Upper lobe of right lung (tissue), 1 donor: ENCODE results near the gene UPK1B. TPM values are rescaled to one million over a fixed set of nuclear protein-coding genes. Genes with fewer than 3 reads are reported as not detected.
A peak's percentile ranks its signal among the peaks of the same experiment; 100 is the strongest.

Source experiments
- ATAC-seq: fragments of 200-7000 bp; cut with Tn5 transposase; one replicate; pipeline ENCODE4 v1.9.1; 2020; ENCODE audit warnings: mild to moderate bottlenecking, moderate library complexity
- DNase-seq: peaks from one replicate; pipeline ENCODE4 v3.0.0-alpha.2; 2020
- H3K27ac ChIP-seq: fragments of 200-600 bp; one replicate; pipeline ENCODE4 v1.8.0; 2022
- H3K27me3 ChIP-seq: fragments of 200-600 bp; one replicate; pipeline ENCODE4 v1.8.0; 2022; ENCODE audit warnings: mild to moderate bottlenecking
- H3K36me3 ChIP-seq: fragments of 200-600 bp; one replicate; pipeline ENCODE4 v1.8.0; 2022
- H3K4me1 ChIP-seq: fragments of 200-600 bp; one replicate; pipeline ENCODE4 v1.8.0; 2022
- H3K4me3 ChIP-seq: fragments of 200-600 bp; one replicate; pipeline ENCODE4 v1.8.0; 2022; ENCODE audit warnings: mild to moderate bottlenecking
- H3K9me3 ChIP-seq: fragments of 200-600 bp; one replicate; pipeline ENCODE4 v1.8.0; 2022
- CTCF ChIP-seq: fragments of 200-600 bp; IDR thresholded peaks from one replicate; pipeline ENCODE4 v1.8.0; 2022; ENCODE audit warnings: antibody characterized with exemption
- intact Hi-C: fragments of 100-400 bp; cut with DNase I; formaldehyde crosslinking; loops from one replicate; pipeline ENCODE4 v1.11.0; 2022
- total RNA-seq: library from RNA; stranded (reverse); fragmentation: NEBNext Ultra II Directional; extraction: Animal tissue kit (Norgen Biotek cat#: 25700); gene quantifications from one replicate; pipeline ENCODE4 v1.2.1, GENCODE V29; 2021
- donor health status: DM: no; HTN: yes; CAD: no; lungs with severe emphysema.

UPK1B gene
- total RNA-seq, 1 donor from 2014 or later: 5.4 TPM

DNA sequence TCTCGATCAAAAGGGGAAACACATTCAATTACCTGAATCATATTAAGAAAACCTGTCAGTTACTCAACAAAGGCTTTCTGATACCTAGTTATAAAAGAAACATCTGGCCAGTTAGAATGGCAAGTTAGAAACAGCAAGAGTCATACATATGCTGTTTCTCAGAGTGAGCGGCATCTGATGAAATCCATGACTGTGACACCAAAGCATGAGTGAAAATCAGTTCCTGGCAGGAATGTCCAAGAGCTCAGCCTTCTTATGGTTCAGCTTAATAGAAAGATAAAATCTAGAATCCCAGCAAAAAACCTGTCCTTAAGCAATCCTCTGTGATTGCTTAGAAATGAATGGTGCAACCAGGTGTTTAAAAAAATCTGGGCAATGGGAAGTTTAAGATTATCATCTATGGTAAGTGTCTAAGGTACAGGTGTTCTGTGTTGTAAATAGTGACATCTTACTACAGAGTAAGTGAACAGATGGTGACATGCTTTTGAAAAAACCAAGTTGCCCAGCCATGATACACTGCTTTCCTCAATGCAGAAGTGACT is 48.5 kb downstream of the UPK1B start:
- peaks cover 81% of the 10 kb centered on the region for H3K36me3 ChIP-seq

DNA sequence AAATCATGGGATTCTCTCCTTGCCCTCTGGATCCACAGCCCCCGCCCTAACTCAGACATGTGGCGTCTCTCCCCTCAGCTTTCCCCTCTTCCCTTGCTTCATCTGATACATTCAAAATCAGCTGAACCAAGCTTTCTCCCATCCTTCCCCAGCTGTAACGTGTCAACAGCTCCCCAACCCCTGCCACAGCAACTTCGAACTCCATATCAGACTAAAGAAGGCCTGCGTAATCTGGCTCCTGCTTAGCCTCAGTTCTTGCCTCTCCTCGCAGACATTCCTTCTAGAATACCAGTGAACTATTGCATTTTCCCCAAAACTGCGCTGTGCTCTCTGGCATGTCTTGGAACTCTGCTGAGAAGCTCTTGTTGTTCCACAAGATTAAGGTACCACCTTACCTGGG is 49.0 kb downstream of the UPK1B start:
- TF ChIP-seq CTCF: no peak
- Histone ChIP-seq H3K4me1 (no peaks in the 10 kb centered on the region), H3K27me3 (no peaks in the 10 kb centered on the region), H3K4me3 (no peak overlapping the region), H3K36me3 (peaks cover 75% of the 10 kb centered on the region), H3K27ac (peak overlapping the region; percentile 31), H3K9me3 (no peaks in the 10 kb centered on the region)
- DNase-seq (no peak), ATAC-seq (peak; percentile 51)
- intact Hi-C loops: no loop called here

More for the DNA sequence above, 48.5 kb downstream of the UPK1B start:
- H3K27ac ChIP-seq: no peak overlapping the region
- no peak for TF ChIP-seq CTCF
- H3K4me1 ChIP-seq: no peaks in the 10 kb centered on the region
- ATAC-seq (no peak), DNase-seq (no peak)
- H3K9me3 ChIP-seq: no peaks in the 10 kb centered on the region
- intact Hi-C loops: no loop called here
- no peak overlapping the region for H3K4me3 ChIP-seq
- no peaks in the 10 kb centered on the region for H3K27me3 ChIP-seq

GRCh38 chr3:119223511-119223910 is 50.1 kb downstream of the UPK1B start:
- no peaks in the 10 kb centered on the region for H3K9me3 ChIP-seq
- H3K27ac ChIP-seq: no peak overlapping the region
- H3K27me3 ChIP-seq: no peaks in the 10 kb centered on the region
- no peak overlapping the region for H3K4me3 ChIP-seq
- peaks cover 75% of the 10 kb centered on the region for H3K36me3 ChIP-seq
- intact Hi-C loops: no loop called here
- H3K4me1 ChIP-seq: no peaks in the 10 kb centered on the region
- TF ChIP-seq CTCF: no peak
- ATAC-seq (no peak), DNase-seq (no peak)

- no peak for TF ChIP-seq CTCF
- peaks cover 75% of the 10 kb centered on the region for H3K36me3 ChIP-seq
- no peaks in the 10 kb centered on the region for H3K4me1 ChIP-seq
Measured at GRCh38 chr3:119225121-119225520, 51.7 kb downstream of the UPK1B start.

GRCh38 chr3:119227070-119227850 is 53.9 kb downstream of the UPK1B start:
- Histone ChIP-seq H3K4me3 (no peak overlapping the region), H3K27me3 (no peaks in the 10 kb centered on the region), H3K9me3 (no peaks in the 10 kb centered on the region), H3K36me3 (peaks cover 74% of the 10 kb centered on the region), H3K4me1 (no peaks in the 10 kb centered on the region), H3K27ac (no peak overlapping the region)
- TF ChIP-seq CTCF: no peak
- ATAC-seq (no peak), DNase-seq (no peak)
- intact Hi-C loops: no loop called here

More at GRCh38 chr3:119225121-119225520, 51.7 kb downstream of the UPK1B start:
- H3K27ac ChIP-seq: no peak overlapping the region
- no peak overlapping the region for H3K4me3 ChIP-seq
- H3K27me3 ChIP-seq: no peaks in the 10 kb centered on the region
- DNase-seq (no peak), ATAC-seq (no peak)
- intact Hi-C loops: no loop called here
- H3K9me3 ChIP-seq: no peaks in the 10 kb centered on the region
